ENCODE data around the gene ENTPD2.

DNA sequence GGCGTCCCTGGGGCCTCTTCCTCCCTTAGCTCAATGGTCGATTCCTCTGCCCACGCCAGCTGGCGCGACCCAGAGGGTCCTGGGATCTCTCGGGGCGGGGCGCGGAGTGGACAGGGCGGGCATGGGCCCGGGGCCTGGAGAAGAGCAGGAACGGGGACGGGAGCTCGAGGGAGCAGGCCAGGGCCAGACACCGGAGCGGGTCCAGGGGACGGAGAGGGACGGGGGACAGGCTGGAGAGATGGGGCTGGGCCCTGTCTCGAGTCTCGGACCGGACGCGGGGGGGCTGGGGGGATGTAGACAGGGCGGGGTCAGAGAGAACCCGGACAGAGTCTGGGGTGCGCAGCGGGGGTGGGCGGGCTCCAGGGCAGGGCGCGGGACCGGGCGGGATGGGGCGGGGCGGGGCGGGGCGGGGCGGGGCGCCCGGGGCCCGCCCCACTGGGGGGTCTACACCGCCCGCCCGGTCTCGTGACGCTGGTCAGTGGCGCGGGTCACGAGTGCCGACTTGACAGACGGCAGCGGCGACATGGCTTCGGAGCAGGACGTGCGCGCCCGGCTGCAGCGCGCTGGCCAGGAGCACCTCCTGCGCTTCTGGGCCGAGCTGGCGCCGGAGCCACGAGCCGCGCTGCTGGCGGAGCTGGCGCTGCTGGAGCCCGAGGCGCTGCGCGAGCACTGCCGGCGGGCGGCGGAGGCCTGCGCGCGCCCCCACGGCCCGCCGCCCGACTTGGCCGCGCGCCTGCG, 23.3 kb upstream of the ENTPD2 start, which contains the start of gene UAP1L1:
- TF ChIP-seq, protein P1, sequence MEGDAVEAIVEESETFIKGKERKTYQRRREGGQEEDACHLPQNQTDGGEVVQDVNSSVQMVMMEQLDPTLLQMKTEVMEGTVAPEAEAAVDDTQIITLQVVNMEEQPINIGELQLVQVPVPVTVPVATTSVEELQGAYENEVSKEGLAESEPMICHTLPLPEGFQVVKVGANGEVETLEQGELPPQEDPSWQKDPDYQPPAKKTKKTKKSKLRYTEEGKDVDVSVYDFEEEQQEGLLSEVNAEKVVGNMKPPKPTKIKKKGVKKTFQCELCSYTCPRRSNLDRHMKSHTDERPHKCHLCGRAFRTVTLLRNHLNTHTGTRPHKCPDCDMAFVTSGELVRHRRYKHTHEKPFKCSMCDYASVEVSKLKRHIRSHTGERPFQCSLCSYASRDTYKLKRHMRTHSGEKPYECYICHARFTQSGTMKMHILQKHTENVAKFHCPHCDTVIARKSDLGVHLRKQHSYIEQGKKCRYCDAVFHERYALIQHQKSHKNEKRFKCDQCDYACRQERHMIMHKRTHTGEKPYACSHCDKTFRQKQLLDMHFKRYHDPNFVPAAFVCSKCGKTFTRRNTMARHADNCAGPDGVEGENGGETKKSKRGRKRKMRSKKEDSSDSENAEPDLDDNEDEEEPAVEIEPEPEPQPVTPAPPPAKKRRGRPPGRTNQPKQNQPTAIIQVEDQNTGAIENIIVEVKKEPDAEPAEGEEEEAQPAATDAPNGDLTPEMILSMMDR (IDR thresholded peaks at IDR 0.05; ENCODE audit: extremely low read depth in 1 of 2, insufficient read depth in 1 of 2, low read depth in 1 of 2, low read length in 2 of 2), result no peak
- no peak for TF ChIP-seq EZH2 (IDR thresholded peaks at IDR 0.05; ENCODE audit: borderline replicate concordance, low read depth, low read length, severe bottlenecking)
- TF ChIP-seq POLR2AphosphoS5 (IDR thresholded peaks at IDR 0.05; ENCODE audit: insufficient read depth, low read depth, low read length), result peak; percentile 64
- peak; percentile 71 for TF ChIP-seq POLR2A (IDR thresholded peaks at IDR 0.05; ENCODE audit: low read depth, low read length)
- no peak for TF ChIP-seq FOS (IDR thresholded peaks at IDR 0.05; ENCODE audit: borderline replicate concordance, insufficient read depth, low read length)
- TF ChIP-seq MYC (IDR thresholded peaks at IDR 0.05; ENCODE audit: low read depth, low read length), result no peak
- TF ChIP-seq, protein P2, sequence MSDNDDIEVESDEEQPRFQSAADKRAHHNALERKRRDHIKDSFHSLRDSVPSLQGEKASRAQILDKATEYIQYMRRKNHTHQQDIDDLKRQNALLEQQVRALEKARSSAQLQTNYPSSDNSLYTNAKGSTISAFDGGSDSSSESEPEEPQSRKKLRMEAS (IDR thresholded peaks at IDR 0.05; ENCODE audit: insufficient read depth, insufficient read length), result no peak
